Testis (tissue), 2 donors: ENCODE measurements around the gene ZNF100.

Experiments used
- POLR2A ChIP-seq: fragments of 450-650 bp; IDR thresholded peaks from one replicate; pipeline ENCODE4 v1.6.1; 2017; ENCODE audit warnings: antibody characterized with exemption, mild to moderate bottlenecking, moderate library complexity
- TF ChIP-seq, protein P1 (sequence below), 3 experiments: fragments of 450-650 bp in 2 of 3; fragments of 200-600 bp in 1 of 3; sonication (generic) in 1 of 3; IDR thresholded peaks; one replicate each; pipeline ENCODE4 v1.5.1; 2016 to 2019; ENCODE audit warnings: antibody characterized with exemption in 3 of 3, mild to moderate bottlenecking in 2 of 3, moderate library complexity in 1 of 3

DNA sequence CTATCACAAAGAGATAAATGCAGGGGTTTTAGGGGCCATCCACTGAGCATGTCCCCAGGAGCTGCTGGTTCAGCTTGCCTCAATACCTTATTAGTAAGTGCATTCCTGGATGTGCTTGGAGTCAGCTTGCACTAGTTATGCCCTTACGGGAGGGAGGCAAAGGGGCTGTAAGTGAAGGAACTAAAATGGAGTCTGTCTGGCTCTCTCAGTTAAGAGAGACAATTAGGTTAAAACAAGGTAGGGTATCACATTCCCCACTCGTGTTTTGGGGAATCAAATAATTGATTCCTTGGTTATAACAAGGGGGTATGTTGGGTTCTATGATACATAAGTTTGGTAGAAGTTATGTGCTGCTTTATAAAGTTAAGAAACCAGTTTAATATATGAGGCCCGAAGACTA lies 78.9 kb downstream of the ZNF100 start:
- no peak for TF ChIP-seq POLR2A
- TF ChIP-seq, protein P1, sequence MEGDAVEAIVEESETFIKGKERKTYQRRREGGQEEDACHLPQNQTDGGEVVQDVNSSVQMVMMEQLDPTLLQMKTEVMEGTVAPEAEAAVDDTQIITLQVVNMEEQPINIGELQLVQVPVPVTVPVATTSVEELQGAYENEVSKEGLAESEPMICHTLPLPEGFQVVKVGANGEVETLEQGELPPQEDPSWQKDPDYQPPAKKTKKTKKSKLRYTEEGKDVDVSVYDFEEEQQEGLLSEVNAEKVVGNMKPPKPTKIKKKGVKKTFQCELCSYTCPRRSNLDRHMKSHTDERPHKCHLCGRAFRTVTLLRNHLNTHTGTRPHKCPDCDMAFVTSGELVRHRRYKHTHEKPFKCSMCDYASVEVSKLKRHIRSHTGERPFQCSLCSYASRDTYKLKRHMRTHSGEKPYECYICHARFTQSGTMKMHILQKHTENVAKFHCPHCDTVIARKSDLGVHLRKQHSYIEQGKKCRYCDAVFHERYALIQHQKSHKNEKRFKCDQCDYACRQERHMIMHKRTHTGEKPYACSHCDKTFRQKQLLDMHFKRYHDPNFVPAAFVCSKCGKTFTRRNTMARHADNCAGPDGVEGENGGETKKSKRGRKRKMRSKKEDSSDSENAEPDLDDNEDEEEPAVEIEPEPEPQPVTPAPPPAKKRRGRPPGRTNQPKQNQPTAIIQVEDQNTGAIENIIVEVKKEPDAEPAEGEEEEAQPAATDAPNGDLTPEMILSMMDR (IDR thresholded peaks at IDR 0.05), result no peak
